Limb (tissue), 2 donors: ENCODE results near the gene MORC1.

Source experiments
- DNase-seq, 2 donors: peaks; one replicate each; pipeline ENCODE4 v3.0.0-alpha.2; 2016; ENCODE audit errors: extremely low spot score in 2 of 2

MORC1 gene

GRCh38 chr3:108946292-108947285, 171.3 kb downstream of the MORC1 start:
- DNase-seq, result no peak

GRCh38 chr3:108940568-108941263, 177.2 kb downstream of the MORC1 start:
- no peak for DNase-seq

DNA sequence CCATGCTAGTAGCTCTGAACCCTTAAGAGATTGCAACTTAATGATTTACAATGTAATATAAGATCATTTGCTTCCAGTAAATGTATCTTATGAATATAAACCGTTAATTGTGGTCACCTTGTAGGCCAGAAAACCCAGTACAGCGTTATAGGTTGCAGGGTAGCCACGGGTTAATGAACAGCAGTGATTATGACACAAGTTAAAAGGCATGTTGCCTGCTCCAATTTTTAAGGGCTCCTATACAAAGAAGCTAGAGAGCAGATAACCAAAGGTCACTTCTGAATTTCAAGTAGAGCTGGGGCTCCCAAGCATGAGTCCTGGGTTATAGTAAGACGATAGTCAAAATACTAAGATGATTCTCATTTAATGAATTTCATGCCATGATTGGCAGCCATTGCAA, 177.8 kb downstream of the MORC1 start:
- DNase-seq, result no peak

DNA sequence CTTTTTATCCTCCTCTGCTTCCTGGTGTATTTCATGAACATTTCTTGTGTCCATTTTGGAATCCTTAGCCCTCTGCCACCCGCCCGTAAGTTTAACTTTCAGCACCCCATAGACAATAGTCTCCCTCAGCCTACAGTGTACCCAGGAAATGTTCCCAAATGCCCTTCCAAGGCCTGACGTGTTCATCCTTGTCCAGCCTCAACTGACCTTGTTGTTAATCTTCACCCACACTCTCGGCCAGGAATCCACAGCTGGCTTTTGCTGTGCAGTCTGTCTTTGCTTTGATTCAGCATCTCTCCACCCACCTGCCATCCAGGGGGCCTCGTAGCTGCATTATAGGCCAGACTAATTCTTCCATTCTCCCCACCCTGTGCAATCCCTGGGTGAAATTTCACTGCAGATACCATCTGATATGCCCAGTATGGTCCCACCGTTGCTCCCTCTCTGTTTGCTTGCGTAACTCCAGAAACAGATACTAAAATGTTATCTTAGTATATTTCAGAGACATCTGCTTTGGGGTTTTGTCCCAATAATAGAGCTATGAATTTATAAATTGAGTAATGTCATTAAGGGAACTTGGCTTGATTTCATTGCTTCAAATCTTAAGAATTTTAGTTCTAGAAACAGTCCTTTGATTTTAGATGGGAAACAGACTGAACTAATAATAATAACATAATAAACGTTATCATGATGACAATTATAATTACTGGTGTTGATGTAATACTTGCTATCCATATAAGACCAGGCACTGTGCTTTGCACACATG, 180.8 kb downstream of the MORC1 start:
- DNase-seq, result no peak

- DNase-seq, result no peak
These were observed 186.9 kb downstream of the MORC1 start for GRCh38 chr3:108931035-108931434.

- no peak for DNase-seq
These were observed 199.1 kb downstream of the MORC1 start for GRCh38 chr3:108918866-108919265.

- DNase-seq, result peak; percentile 61 to 63
These were observed 202.9 kb downstream of the MORC1 start for GRCh38 chr3:108914774-108915641.

GRCh38 chr3:108909799-108910198, 208.1 kb downstream of the MORC1 start:
- no peak for DNase-seq
